Thoracic aorta (tissue), 2 donors: Measurements from ENCODE around the gene YIPF1. TPM values are rescaled to one million over a fixed set of nuclear protein-coding genes. Genes with fewer than 3 reads are reported as not detected.

ENCODE experiments used
- ATAC-seq: fragments of 150-250 bp; one replicate; pipeline ENCODE4 v1.8.0; 2017; ENCODE audit warnings: low read depth; ENCODE audit not compliant: insufficient number of reproducible peaks, low FRiP score
- DNase-seq: peaks from one replicate; pipeline ENCODE4 v3.0.0-alpha.2; 2020; ENCODE audit warnings: low spot score
- H3K27ac ChIP-seq, 2 donors: fragments of 200-600 bp; sonication (generic); 1 replicate in 1 of 2; 2 replicates in 1 of 2; pipeline ENCODE4 v1.5.1; 2016; ENCODE audit warnings: mild to moderate bottlenecking in 2 of 2, moderate library complexity in 2 of 2
- H3K27me3 ChIP-seq: fragments of 200-600 bp; sonication (generic); replicated peaks from 2 replicates; pipeline ENCODE4 v1.6.0; 2016; ENCODE audit warnings: mild to moderate bottlenecking; ENCODE audit not compliant: insufficient read depth
- H3K36me3 ChIP-seq: fragments of 200-600 bp; sonication (generic); one replicate; pipeline ENCODE4 v1.5.1; 2016
- H3K4me1 ChIP-seq, 2 donors: fragments of 200-600 bp; sonication (generic); 1 replicate in 1 of 2; 2 replicates in 1 of 2; pipeline versions ENCODE4 v1.5.1 to v1.6.0; 2016; ENCODE audit warnings: low read depth in 2 of 2, mild to moderate bottlenecking in 1 of 2; ENCODE audit not compliant: control insufficient read depth in 1 of 2
- H3K4me3 ChIP-seq: fragments of 200-600 bp; sonication (generic); 2 replicates; pipeline ENCODE4 v1.5.1; 2016; ENCODE audit warnings: mild to moderate bottlenecking
- H3K9me3 ChIP-seq: fragments of 200-600 bp; sonication (generic); 2 replicates; pipeline ENCODE4 v1.5.1; 2016
- CTCF ChIP-seq: fragments of 200-600 bp; sonication (generic); IDR thresholded peaks from one replicate; pipeline ENCODE4 v1.5.1; 2019; ENCODE audit warnings: antibody characterized with exemption
- total RNA-seq, 2 donors: library from RNA; depleted of rRNA; stranded (reverse); fragments of >200 nt; gene quantifications; one replicate each; pipeline versions ENCODE4 v1.1.0 to v1.2.3, GENCODE V29; 2016

YIPF1 gene
- total RNA-seq, 2 donors from 2014 or later = 18.8 to 20.7 TPM

- H3K36me3 ChIP-seq = no peaks in the 10 kb centered on the region
Observed at GRCh38 chr1:53833393-53833792, 56.2 kb downstream of the YIPF1 start.

GRCh38 chr1:53826367-53826766 lies 63.2 kb downstream of the YIPF1 start:
- ATAC-seq (no peak), DNase-seq (no peak)
- TF ChIP-seq CTCF = no peak
- Histone ChIP-seq H3K4me3 (no peak overlapping the region), H3K27me3 (no peaks in the 10 kb centered on the region), H3K9me3 (no peaks in the 10 kb centered on the region), H3K27ac (no peak overlapping the region), H3K36me3 (peaks cover 11% of the 10 kb centered on the region), H3K4me1 (no peaks in the 10 kb centered on the region)

More at GRCh38 chr1:53833393-53833792, 56.2 kb downstream of the YIPF1 start:
- no peak overlapping the region for H3K27ac ChIP-seq
- no peak for TF ChIP-seq CTCF
- no peaks in the 10 kb centered on the region for H3K9me3 ChIP-seq
- no peak overlapping the region for H3K4me3 ChIP-seq
- peaks cover 7 to 9% of the 10 kb centered on the region in 2 donors for H3K4me1 ChIP-seq
- H3K27me3 ChIP-seq = no peaks in the 10 kb centered on the region
- ATAC-seq (no peak), DNase-seq (no peak)

GRCh38 chr1:53825306-53825705 lies 64.3 kb downstream of the YIPF1 start:
- no peaks in the 10 kb centered on the region for H3K4me1 ChIP-seq
- no peak for DNase-seq
- no peaks in the 10 kb centered on the region for H3K9me3 ChIP-seq
- peaks cover 15% of the 10 kb centered on the region for H3K36me3 ChIP-seq
- no peak overlapping the region for H3K4me3 ChIP-seq
- no peak for TF ChIP-seq CTCF
- H3K27me3 ChIP-seq = no peaks in the 10 kb centered on the region
- no peak for ATAC-seq
- H3K27ac ChIP-seq = no peak overlapping the region

GRCh38 chr1:53822931-53823330 lies 66.7 kb downstream of the YIPF1 start:
- H3K4me3 ChIP-seq = no peak overlapping the region
- no peaks in the 10 kb centered on the region for H3K27me3 ChIP-seq
- H3K9me3 ChIP-seq = no peaks in the 10 kb centered on the region
- no peak for TF ChIP-seq CTCF
- no peaks in the 10 kb centered on the region for H3K4me1 ChIP-seq
- ATAC-seq (no peak), DNase-seq (no peak)
- peaks cover 15% of the 10 kb centered on the region for H3K36me3 ChIP-seq
- H3K27ac ChIP-seq = no peak overlapping the region

- ATAC-seq (no peak), DNase-seq (no peak)
- no peak overlapping the region for H3K4me3 ChIP-seq
- H3K27ac ChIP-seq = no peak overlapping the region
- no peak for TF ChIP-seq CTCF
- H3K4me1 ChIP-seq = no peaks in the 10 kb centered on the region
- no peaks in the 10 kb centered on the region for H3K27me3 ChIP-seq
- no peaks in the 10 kb centered on the region for H3K9me3 ChIP-seq
- peaks cover 15% of the 10 kb centered on the region for H3K36me3 ChIP-seq
Observed at GRCh38 chr1:53821380-53821779, 68.2 kb downstream of the YIPF1 start.
